Measurements from ENCODE around the gene TIMP3.
"Not testable (repeated sequence)": the region's sequence is repeated elsewhere in the genome, so short reads cannot be mapped to it uniquely, and the experiment has no call there.

The TIMP3 gene

DNA sequence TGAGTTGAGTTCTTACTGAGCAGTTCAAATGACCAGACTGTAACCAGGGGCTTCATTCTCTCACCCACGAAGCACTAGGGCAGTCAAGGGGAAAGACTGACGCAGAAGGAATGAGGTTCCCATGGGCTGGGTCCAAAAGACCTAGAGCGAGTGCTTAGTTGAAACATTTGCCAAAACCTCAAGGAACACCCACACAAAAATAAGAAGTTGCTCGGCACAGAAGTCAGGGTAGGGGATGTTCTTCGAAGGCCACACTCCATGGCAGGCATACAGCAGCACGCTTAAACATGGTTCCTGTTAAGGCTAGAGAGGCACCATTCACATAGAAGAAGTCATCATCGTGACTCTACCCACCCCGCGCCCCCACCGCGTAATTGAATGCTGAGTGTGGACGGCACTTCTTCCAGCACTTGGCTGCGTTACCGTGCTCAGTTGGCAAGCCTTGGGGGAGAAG, 52.9 kb downstream of the TIMP3 start:
- DNase-seq (ENCODE audit: low spot score): no peak

- DNase-seq (ENCODE audit: low spot score): no peak
Measured at GRCh38 chr22:32855045-32855756, 53.7 kb downstream of the TIMP3 start.

DNA sequence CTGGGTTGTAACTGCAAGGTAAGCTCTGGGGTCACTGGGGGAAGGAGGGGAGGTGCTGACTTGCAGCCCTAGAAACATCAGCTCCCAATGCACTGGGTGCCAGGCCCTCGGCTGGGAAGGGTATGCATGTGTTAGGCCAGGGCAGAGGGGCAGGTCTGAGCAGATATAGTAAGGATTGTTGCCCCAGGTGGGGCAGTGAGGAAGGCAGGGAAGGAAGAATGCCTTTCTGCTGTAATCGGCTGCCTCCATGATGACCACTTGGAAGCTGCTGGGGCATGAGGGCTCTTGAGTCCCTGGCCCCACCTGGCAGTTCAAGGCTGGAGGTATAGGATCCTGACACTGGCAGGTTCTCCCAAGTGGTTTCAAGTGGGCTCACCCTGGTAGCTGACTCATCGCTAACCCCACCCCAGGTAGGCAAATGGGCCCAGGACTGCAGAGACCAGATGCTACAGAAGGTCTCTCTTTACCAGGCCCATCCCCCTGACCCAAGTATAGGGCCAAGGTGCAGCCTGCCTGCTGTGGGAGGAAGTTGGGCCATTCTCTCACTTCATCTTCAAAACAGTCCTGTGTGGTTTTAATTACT, 56.7 kb downstream of the TIMP3 start:
- no peak for DNase-seq (ENCODE audit: low spot score)

DNA sequence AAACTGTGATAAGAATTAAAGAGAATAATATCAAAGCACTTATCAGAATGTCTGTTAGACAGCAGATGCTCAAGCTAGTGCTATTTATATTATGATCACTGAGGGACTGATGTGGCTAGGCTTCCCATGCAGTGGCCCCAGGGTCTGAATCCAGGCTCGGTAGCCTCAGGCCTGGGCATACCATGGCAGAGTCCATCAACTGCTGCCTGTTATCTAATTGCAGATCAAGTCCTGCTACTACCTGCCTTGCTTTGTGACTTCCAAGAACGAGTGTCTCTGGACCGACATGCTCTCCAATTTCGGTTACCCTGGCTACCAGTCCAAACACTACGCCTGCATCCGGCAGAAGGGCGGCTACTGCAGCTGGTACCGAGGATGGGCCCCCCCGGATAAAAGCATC, 57.5 kb downstream of the TIMP3 start:
- DNase-seq (ENCODE audit: low spot score): no peak

DNA sequence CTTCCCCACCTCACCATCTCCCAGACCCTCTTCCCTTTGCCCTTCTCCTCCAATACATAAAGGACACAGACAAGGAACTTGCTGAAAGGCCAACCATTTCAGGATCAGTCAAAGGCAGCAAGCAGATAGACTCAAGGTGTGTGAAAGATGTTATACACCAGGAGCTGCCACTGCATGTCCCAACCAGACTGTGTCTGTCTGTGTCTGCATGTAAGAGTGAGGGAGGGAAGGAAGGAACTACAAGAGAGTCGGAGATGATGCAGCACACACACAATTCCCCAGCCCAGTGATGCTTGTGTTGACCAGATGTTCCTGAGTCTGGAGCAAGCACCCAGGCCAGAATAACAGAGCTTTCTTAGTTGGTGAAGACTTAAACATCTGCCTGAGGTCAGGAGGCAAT, 58.2 kb downstream of the TIMP3 start:
- no peak for DNase-seq (ENCODE audit: low spot score)

DNA sequence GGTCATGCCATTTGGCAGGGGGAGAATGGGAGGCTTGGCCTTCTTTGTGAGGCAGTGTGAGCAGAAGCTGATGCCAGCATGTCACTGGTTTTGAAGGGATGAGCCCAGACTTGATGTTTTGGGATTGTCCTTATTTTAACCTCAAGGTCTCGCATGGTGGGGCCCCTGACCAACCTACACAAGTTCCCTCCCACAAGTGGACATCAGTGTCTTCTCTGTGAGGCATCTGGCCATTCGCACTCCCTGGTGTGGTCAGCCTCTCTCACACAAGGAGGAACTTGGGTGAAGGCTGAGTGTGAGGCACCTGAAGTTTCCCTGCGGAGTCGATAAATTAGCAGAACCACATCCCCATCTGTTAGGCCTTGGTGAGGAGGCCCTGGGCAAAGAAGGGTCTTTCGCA, 59.8 kb downstream of the TIMP3 start:
- DNase-seq (ENCODE audit: low spot score): no peak

DNA sequence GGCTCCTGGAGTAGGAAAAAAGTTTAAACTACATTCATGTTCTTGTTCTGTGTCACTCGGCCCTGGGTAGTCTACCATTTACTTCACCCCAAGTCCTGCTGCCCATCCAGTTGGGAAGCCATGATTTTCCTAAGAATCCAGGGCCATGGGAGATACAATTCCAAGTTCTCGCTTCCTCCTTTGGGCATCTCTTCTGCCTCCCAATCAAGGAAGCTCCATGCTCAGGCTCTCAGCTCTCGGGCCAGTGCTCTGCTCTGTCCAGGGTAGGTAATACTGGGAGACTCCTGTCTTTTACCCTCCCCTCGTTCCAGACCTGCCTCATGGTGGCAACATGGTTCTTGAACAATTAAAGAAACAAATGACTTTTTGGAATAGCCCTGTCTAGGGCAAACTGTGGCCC, 60.6 kb downstream of the TIMP3 start:
- no peak for DNase-seq (ENCODE audit: low spot score)

DNA sequence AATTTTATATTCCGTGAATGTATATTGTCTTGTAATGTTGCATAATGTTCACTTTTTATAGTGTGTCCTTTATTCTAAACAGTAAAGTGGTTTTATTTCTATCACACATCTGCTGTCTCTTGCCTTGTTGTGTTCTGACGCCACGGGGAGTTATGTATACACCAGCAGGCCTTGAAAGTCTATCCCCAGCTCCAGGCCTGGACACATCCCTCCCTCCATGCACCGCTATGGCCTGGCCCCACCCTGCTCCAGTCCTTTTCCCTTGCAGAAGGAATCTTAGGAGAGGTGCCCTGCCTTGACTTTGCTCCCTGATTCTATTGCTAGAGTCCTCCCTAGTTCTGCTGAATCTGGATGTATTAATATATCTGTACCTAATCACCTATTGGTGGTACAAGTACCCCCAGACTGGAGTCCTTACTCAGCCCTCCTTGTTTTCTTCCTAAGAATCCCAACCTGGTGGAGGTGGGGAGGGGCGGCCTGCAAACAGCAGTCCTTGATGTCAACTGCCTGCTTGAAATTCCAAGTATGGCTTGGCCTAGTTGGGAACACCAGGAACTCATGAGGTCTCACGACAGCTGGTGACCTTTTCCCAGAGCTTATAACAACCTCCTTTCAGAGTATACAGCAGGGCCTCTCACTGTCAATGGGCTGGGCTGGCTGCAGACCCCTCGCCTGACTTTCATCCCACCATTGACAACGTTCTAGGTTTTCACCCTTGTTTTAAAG, 61.6 kb downstream of the TIMP3 start:
- no peak for DNase-seq (ENCODE audit: low spot score)

DNA sequence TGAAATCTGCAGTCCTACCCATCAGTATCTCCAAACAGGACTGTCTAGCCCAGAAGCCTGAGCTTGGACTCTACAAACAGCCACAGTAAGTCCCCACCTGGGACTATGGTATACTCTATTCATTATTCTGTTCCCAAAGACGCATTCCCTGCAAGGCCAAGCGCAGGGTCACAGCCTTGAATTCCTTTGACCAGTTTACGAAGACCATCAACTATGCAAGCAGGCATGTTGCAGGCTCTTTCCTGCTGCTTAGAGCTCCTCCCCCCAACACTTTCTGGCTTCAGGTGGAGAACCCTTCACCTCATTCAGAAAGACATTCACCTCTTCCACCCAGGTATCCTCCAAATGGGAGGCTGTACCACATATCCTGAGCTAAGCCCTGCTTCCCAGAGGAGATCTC, 62.5 kb downstream of the TIMP3 start:
- DNase-seq (ENCODE audit: low spot score): no peak

GRCh38 chr22:32864596-32864995, 63.1 kb downstream of the TIMP3 start:
- DNase-seq (ENCODE audit: low spot score): no peak

DNA sequence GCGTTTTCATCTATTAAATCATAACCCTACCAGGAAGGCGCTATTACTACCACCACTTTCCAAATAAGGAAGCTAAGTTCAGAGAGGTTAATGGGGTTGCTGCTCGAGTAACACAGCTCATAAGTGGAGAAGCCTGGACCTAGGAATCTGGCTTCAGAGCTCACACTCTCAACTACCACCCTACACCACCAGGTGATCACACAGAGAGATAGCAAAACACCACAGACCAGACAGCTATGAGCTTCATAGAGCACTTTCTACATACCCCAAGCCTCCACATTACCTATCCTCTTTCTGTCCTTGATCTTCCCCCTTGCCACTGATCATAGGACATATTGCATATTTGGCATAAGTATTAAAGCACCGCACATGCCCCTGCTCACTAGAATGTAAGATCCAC, 65.4 kb downstream of the TIMP3 start:
- DNase-seq (ENCODE audit: low spot score): no peak

DNA sequence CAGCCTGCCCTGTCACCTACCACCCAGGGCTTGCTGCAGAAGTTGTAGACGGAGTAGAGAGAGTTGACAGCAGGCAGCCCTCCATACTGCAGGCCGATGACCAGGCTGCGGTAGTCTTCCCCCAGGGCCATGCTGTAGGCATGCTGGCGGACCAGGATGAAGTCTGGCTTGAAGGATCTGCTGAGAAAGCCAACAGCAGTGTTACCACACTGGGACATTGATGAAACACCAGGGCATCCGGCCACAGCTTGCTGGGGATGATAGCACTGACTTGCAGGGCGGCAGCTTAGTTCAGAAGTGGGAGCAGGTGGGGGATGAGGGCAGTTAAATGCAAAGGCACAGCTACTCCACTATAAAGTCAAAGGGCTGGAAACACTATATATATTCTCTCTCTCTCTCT, 67.4 kb downstream of the TIMP3 start:
- DNase-seq (ENCODE audit: low spot score): no peak

GRCh38 chr22:32870474-32870873, 69.0 kb downstream of the TIMP3 start:
- no peak for DNase-seq (ENCODE audit: low spot score)

DNA sequence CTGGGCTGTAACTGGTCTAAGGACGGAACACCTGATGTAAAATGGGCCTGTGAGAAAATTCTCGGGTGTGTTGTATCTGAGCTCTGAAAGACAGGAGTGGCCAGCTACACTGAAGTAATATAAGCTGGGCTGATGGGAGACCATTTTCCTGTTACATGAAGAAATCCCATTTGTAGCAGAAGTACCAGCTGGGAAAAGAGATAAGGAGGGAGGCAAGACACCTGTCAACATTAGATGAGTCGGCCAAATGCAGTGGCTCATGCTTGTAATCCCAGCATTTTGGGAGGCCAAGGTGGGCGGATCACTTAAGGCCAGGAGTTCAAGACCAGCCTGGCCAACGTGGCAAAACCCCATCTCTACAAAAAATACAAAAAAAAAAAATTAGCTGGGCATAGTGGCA, 72.1 kb downstream of the TIMP3 start:
- not testable (repeated sequence) for DNase-seq (ENCODE audit: low spot score)

DNA sequence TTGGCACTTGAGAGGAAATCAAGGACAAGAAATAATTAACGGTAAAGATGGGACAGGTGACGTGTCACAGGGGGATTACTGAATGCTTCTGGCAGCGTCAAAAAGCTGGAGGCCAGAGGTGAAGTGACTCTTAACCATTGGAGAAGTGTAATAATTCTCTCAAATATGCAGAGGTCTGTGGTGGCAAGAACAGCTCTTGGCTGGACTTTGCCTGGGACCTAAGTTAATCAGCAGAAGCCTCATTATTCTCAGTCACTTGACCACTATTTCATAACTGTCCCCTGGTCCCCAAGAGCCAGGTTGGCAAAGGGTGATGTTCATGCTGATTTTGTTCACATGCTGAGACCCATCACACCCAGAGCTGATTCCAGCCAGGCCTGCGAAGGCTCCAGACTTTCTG, 72.9 kb downstream of the TIMP3 start:
- DNase-seq (ENCODE audit: low spot score): no peak

- no peak for DNase-seq (ENCODE audit: low spot score)
Measured at GRCh38 chr22:32874976-32875375, 73.5 kb downstream of the TIMP3 start.

GRCh38 chr22:32876516-32876915, 75.0 kb downstream of the TIMP3 start:
- no peak for DNase-seq (ENCODE audit: low spot score)

- DNase-seq (ENCODE audit: low spot score): no peak
Measured at GRCh38 chr22:32877196-32877595, 75.7 kb downstream of the TIMP3 start.

- DNase-seq (ENCODE audit: low spot score): no peak
Measured at GRCh38 chr22:32879550-32879949, 78.0 kb downstream of the TIMP3 start.

- no peak for DNase-seq (ENCODE audit: low spot score)
Measured at GRCh38 chr22:32880061-32880460, 78.6 kb downstream of the TIMP3 start.

DNA sequence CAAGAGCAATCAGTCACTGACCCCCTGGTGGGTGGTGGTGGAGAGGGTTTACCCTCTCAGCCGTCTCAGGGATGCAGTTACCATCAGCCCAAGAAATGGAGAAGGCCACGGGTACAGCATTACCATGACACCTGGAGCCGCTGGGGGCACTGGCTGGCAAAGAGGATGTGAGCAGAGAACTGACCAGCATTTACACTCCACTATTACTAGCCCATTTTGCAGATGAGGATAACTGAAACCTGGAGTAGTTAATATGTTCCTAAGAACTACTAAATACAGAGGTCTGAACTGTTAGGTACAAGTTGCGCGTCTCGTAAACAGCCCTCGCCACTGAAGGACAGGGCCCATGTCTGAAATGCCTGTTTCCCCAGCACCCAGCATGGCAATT, 79.0 kb downstream of the TIMP3 start:
- DNase-seq (ENCODE audit: low spot score): no peak

DNA sequence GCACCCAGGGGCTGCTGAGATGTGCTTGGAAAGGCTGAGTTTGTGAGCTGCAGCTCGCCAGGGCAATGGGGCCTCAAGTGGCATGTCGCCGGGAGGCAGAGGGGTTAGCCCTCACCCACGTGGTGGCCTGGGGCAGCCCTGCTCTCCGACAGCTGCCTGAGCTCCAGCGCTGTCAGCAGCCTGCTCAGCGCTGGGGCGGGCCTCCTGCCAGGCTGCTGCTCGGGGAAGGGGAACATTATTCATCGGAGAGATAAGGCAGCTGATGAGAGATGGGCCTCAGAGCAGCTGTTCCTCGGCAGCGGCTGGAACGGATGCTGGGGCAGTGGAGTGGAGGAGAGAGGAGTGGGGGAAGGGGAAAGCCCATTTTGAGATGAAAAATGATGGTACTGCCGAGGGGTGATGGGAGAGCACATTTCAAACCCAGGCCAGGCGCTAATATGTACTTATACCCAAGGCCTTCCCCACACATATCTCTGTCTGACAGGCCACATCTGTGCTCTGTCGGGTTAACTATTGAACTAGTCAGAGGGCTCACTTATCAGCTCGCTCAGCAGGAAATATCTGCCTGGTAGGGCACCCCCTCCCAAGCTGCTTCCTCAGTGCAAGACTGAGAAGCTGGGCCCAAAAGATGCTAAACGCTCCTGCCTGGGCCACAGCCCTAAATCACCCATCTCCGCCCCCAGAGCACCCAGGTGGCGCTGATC, 79.5 kb downstream of the TIMP3 start:
- no peak for DNase-seq (ENCODE audit: low spot score)

GRCh38 chr22:32882360-32882755, 80.9 kb downstream of the TIMP3 start:
- no peak for DNase-seq (ENCODE audit: low spot score)

Measured in cerebellar cortex (tissue), 1 donor.